Kidney epithelial cell (primary cell): ENCODE data around the gene AP5S1. TPM values are rescaled to one million over a fixed set of nuclear protein-coding genes. Genes with fewer than 3 reads are reported as not detected.
A peak's percentile ranks its signal among the peaks of the same experiment; 100 is the strongest.

Source experiments
- DNase-seq: peaks from one replicate; pipeline ENCODE4 v3.0.0-alpha.2; 2010; ENCODE audit warnings: low read depth
- H3K27me3 ChIP-seq: 2 replicates; pipeline ENCODE4 v1.6.0; 2011; ENCODE audit warnings: low read length; ENCODE audit not compliant: control insufficient read depth, insufficient read depth
- H3K36me3 ChIP-seq: 2 replicates; pipeline ENCODE4 v1.5.1; 2011; ENCODE audit warnings: low read length; ENCODE audit not compliant: control insufficient read depth, insufficient read depth
- H3K4me3 ChIP-seq: 2 replicates; pipeline ENCODE4 v1.5.1; 2011; ENCODE audit warnings: low read depth, mild to moderate bottlenecking, control low read depth, low read length
- CTCF ChIP-seq: IDR thresholded peaks from 2 replicates; pipeline ENCODE4 v1.5.1; 2011; ENCODE audit warnings: mild to moderate bottlenecking, moderate library complexity, low read length, control low read depth, inconsistent platforms; ENCODE audit not compliant: insufficient read depth, poor library complexity, severe bottlenecking
- total RNA-seq: library from RNA; depleted of rRNA; stranded (reverse); fragments of >200 nt; gene quantifications from 2 replicates; pipeline ENCODE4 v1.2.3, GENCODE V29; 2015

The AP5S1 gene
- total RNA-seq, 1 donor from 2014 or later, result 13.7 TPM

GRCh38 chr20:3812975-3813847 lies 7.1 kb upstream of the AP5S1 start:
- Histone ChIP-seq H3K36me3 (no peaks in the 10 kb centered on the region), H3K27me3 (no peaks in the 10 kb centered on the region), H3K4me3 (no peak overlapping the region)
- no peak for DNase-seq
- TF ChIP-seq CTCF, result no peak

- Histone ChIP-seq H3K4me3 (no peak overlapping the region), H3K36me3 (no peaks in the 10 kb centered on the region), H3K27me3 (no peaks in the 10 kb centered on the region)
- TF ChIP-seq CTCF, result no peak
- DNase-seq, result no peak
These were observed 6.3 kb upstream of the AP5S1 start for GRCh38 chr20:3813848-3814581.

GRCh38 chr20:3814928-3815495 lies 5.3 kb upstream of the AP5S1 start:
- TF ChIP-seq CTCF, result no peak
- Histone ChIP-seq H3K36me3 (no peaks in the 10 kb centered on the region), H3K27me3 (no peaks in the 10 kb centered on the region), H3K4me3 (no peak overlapping the region)
- no peak for DNase-seq

DNA sequence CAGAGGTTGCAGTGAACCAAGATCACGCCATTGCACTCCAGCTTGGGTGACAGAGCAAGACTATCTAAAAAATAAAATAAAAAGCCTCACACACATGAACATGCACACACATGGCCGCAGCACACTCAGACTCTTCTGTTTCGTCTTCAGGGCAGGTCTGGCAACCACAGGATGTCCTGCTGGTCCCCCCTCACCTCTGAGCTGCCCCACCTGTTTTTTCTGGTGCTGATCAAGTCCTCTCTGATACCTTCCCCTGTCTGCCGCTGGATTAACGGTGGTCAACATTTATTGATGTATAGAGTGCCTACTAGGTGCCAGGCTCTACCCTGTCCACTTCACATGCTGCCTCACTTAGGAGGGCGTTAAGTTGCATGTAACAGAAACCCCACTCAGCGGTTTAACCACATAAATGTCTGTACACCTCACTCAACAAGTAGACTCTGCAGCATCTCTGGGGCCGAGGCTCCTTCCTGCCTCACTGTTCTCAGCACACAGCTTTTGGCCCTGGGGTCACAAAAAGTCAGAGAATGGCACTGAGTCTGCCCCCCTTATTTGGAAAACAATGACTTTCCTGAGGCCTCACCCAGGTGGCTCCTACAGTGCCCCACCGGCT lies 4.5 kb upstream of the AP5S1 start:
- no peak for DNase-seq
- TF ChIP-seq CTCF, result no peak
- no peaks in the 10 kb centered on the region for H3K36me3 ChIP-seq
- H3K27me3 ChIP-seq, result no peaks in the 10 kb centered on the region
- H3K4me3 ChIP-seq, result no peak overlapping the region

DNA sequence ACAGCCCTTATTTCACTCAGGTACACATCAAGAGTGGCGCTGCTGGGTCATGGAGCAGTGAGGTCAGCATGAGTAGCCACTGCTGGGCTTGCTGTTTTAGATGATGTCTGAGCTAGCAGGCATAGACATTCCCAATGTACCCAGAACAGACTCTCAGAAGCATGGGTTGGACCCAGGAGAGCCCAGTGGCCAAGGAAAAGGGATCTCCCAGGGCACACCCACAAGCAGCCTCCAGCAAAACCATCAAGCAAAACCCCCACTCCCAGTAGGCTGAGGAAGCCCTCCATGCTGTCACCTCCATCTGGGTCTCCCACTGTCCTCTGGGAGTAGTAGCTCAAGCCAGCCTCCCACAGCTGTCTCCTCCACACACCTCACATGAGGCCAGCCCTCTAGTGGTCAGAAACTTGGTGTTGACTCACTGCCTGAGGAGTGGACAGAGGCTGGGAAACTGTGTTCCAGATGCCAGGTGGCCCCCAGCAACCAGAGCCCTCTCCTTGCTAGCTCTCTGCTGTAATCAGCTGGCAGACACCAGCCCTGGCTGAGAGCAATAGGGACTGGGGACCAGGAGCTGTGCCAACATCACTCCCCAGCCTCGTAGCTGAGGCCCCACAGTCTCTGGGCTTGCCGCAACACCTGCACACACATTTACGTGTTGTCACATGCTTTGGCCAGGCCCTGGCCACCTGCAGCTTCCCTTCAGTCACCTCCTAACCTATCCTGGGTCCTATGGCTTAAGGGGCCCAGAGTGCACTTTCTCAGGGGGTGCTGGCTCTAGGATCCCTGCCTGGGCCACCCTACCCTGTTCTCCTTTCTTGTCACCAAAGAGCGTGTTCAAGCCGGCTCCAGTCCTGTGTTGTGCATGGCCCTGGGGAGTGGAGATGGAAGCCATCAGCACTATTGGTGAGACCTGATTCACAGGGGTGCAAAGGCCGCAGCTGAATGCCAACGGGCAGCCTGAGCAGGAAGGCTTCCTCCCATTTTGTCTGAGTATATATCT lies 1.9 kb upstream of the AP5S1 start:
- Histone ChIP-seq H3K36me3 (no peaks in the 10 kb centered on the region), H3K27me3 (no peaks in the 10 kb centered on the region), H3K4me3 (no peak overlapping the region)
- TF ChIP-seq CTCF, result peak; percentile 78
- no peak for DNase-seq
